GM18873 (cell line): ENCODE results near the gene RPRD1B.
A peak's percentile ranks its signal among the peaks of the same experiment; 100 is the strongest.

ENCODE experiments used
- ATAC-seq: cut with Tn5 transposase; IDR thresholded peaks from one replicate; pipeline ENCODE4 v1.9.1; 2021; ENCODE audit warnings: mild to moderate bottlenecking, moderate library complexity, moderate number of reproducible peaks; ENCODE audit not compliant: unreplicated experiment, low FRiP score

Gene RPRD1B

GRCh38 chr20:38033330-38034107, at the start of gene RPRD1B, which contains the start of gene TTI1:
Gene RPRD1B, plus strand, starts transcription at chr20:38033746. Its CDS starts 202 bp downstream, at chr20:38033948.
Gene TTI1, minus strand, starts transcription at chr20:38033456. Its CDS starts 19,640 bp downstream, at chr20:38013816.
- peak; percentile 77 for ATAC-seq

- ATAC-seq = no peak
These were observed 49.3 kb upstream of the RPRD1B start for GRCh38 chr20:37984018-37984785.

GRCh38 chr20:37986044-37986858, 47.3 kb upstream of the RPRD1B start:
- no peak for ATAC-seq

GRCh38 chr20:37986873-37987601, 46.5 kb upstream of the RPRD1B start:
- no peak for ATAC-seq

GRCh38 chr20:37987602-37988290, 45.8 kb upstream of the RPRD1B start:
- ATAC-seq = no peak

GRCh38 chr20:37988306-37988954, 45.1 kb upstream of the RPRD1B start:
- no peak for ATAC-seq

GRCh38 chr20:37989601-37990295, 43.8 kb upstream of the RPRD1B start:
- no peak for ATAC-seq

GRCh38 chr20:37990571-37991151, 42.9 kb upstream of the RPRD1B start:
- ATAC-seq = peak; percentile 86

GRCh38 chr20:37991157-37991866, 42.2 kb upstream of the RPRD1B start:
- no peak for ATAC-seq

GRCh38 chr20:37991908-37992307, 41.6 kb upstream of the RPRD1B start:
- ATAC-seq = no peak

- no peak for ATAC-seq
These were observed 40.6 kb upstream of the RPRD1B start for GRCh38 chr20:37992802-37993409.

- no peak for ATAC-seq
These were observed 39.0 kb upstream of the RPRD1B start for GRCh38 chr20:37994512-37994911.

- ATAC-seq = no peak
These were observed 37.5 kb upstream of the RPRD1B start for GRCh38 chr20:37995856-37996605.

GRCh38 chr20:37997516-37997915, 36.0 kb upstream of the RPRD1B start:
- ATAC-seq = no peak

- no peak for ATAC-seq
These were observed 33.9 kb upstream of the RPRD1B start for GRCh38 chr20:37999526-38000263.

- ATAC-seq = no peak
These were observed 33.3 kb upstream of the RPRD1B start for GRCh38 chr20:38000293-38000692.
